Right lobe of liver (tissue), 4 donors: ENCODE results near the gene MAN2B1.

ENCODE experiments used
- POLR2A ChIP-seq: fragments of 450-650 bp; IDR thresholded peaks from one replicate; pipeline ENCODE4 v1.6.1; 2017; ENCODE audit warnings: antibody characterized with exemption, mild to moderate bottlenecking
- TF ChIP-seq, protein P1 (sequence below), 4 donors: fragments of 200-600 bp in 3 of 4; fragments of 450-650 bp in 1 of 4; IDR thresholded peaks; one replicate each; pipeline versions ENCODE4 v1.5.1 to v1.8.0; 2016 to 2022; ENCODE audit warnings: antibody characterized with exemption in 4 of 4, mild to moderate bottlenecking in 2 of 4
- donor health status: DM: no; HTN: no; CAD: no.
- donor health status: DM: no; HTN: no; CAD: no.
- donor health status: DM: no; HTN: yes; CAD: no.

DNA sequence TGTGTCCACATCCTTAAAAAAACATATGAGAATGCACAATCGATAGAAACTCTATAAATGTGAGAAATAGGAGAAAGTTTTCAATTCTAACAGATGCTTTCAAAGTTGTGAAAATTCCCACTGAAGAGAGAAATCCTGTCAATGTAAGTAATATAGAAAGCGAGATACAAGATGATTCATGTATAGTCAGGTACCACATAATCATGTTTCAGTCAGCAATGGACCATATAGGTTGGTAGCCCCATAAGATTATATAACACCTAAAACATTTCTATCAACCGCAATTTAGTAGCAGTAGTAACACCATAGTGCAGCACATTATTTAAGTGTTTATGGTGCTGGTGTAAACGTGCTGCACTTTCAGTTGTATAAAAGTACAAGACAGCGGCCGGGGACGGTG is 37.3 kb downstream of the MAN2B1 start:
- TF ChIP-seq, protein P1, sequence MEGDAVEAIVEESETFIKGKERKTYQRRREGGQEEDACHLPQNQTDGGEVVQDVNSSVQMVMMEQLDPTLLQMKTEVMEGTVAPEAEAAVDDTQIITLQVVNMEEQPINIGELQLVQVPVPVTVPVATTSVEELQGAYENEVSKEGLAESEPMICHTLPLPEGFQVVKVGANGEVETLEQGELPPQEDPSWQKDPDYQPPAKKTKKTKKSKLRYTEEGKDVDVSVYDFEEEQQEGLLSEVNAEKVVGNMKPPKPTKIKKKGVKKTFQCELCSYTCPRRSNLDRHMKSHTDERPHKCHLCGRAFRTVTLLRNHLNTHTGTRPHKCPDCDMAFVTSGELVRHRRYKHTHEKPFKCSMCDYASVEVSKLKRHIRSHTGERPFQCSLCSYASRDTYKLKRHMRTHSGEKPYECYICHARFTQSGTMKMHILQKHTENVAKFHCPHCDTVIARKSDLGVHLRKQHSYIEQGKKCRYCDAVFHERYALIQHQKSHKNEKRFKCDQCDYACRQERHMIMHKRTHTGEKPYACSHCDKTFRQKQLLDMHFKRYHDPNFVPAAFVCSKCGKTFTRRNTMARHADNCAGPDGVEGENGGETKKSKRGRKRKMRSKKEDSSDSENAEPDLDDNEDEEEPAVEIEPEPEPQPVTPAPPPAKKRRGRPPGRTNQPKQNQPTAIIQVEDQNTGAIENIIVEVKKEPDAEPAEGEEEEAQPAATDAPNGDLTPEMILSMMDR (IDR thresholded peaks at IDR 0.05), result no peak
- TF ChIP-seq POLR2A, result no peak
